HG03280 (cell line): ENCODE results near the gene WASHC4.
"Not testable (repeated sequence)": the region's sequence is repeated elsewhere in the genome, so short reads cannot be mapped to it uniquely, and the experiment has no call there.

Experiments
- ATAC-seq: cut with Tn5 transposase; IDR thresholded peaks from one replicate; pipeline ENCODE4 v1.9.1; 2021; ENCODE audit warnings: mild to moderate bottlenecking, moderate library complexity; ENCODE audit not compliant: unreplicated experiment

Gene WASHC4

DNA sequence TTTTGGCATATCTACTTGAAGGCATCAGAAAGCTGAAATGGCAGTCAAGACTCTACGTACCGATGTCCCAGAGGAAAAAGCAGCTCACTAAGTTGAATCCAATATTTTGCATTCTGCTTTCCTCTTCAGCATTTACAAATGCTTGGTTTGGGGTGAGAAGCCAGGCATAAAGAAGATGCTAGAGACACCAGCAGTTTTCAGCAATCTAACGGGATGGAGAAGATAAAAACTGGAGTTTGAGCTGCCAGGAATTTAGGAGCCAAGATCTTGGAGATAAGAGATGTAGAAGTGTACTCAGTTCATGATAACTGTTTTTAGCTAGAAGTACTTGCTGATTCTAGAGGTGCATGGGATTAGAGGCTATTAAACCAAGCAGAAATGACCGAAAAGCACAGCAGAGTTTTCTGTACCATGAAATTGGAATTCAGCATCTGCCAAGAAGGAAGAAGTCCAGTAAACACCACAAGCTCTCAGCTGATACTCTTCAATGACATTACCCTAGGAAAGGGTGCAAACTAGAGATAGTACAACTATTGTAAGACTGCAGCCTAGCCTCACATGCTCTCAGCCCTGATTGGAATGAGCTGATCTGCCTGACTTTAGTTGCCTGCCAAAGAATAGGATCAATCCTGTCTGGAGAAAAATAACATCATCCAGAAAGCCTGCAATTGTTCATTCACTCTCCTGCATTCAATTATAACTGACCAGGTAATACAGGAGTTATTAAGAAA lies 15.9 kb upstream of the WASHC4 start:
- no peak for ATAC-seq

DNA sequence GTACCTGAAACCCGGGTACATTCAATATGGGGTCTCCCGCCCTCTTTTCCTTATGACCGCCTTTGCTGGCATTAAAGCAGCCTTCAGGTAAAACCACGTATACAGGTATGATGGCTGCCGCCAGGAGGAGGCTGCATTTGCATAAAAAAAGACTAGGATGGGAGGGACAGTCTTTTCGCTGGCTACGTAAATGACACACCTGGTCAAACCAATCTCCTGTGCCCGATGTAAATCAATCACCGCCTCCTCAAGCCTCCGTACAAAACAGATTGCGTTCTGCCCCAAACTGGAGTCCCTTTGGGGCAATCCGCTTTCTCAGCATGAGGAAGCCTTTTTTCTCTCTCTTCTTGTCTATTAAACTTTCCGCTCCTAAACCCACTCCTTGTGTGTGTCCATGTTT lies 15.2 kb upstream of the WASHC4 start:
- ATAC-seq: no peak

DNA sequence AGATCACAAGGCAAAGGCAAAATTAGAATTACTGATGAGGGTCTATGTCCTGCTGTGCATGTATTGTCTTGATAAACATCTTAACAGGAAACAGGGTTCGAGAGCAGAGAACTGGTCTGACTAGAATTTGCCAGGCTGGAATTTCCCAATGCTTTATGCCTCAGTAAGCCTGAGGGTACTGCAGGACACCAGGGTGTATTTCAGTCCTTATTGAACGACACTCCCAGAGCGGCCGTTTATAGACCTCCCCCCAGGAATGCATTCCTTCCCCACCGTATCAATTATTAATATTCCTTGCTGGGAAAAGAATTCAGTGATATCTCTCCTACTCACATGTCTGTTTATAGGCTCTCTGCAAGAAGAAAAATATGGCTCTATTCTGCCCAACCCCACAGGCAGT lies 12.2 kb upstream of the WASHC4 start:
- not testable (repeated sequence) for ATAC-seq

DNA sequence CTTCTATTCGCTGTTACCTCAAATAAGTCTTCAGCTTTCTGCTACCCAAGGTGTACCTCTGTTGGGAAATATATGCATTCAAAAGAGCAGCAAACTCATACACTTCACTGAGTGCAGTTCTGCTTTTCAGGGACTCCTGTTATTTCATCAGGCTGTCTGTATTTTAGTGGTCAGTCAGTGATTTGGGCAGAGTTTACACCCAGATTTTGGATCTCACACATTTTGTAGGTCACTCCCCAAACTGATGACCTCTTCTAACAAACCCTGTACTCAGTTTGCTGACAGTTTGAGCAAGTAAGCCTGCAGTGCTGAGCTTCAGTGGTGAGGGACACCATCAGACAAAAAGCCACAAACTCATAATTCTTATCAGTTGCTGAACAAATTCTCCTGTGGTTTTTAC lies 8.2 kb upstream of the WASHC4 start:
- no peak for ATAC-seq

DNA sequence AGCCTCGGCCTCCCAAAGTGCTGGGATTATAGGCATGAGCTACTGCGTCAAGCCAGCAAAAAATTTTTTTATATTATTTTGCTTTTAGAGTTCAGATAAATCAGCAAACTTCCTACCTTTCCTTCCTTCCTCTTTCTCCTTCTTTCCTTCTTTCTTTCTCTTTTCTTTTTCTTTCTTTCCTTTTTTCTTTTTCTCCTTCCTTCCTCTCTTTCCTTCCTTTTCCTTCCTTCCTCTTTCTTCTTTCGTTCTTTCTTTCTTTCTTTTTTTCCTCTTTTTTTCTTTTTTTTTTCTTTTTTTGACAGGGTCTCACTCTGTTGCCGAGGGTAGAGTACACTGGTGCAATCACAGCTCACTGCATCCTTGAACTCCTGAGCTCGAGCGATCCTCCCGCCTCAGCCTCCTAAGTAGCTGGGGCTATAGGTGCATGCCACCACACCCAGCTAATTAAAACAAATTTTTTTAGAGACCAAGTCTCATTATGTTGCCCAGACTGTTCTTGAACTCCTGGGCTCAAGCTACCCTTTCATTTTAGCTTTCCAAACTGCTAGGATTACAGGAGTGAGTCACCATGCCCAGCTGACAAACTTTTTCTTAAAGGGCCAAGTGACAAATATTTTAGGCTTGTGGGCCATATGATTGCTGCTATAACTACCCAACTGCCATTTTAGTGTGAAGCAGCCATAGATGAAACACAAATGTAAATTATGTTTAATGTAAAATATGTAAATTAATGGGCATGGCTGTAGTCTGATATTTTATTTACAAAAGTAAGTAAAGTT lies 7.1 kb upstream of the WASHC4 start:
- ATAC-seq: no peak

- ATAC-seq: no peak
Observed at GRCh38 chr12:105100998-105101397, 6.5 kb upstream of the WASHC4 start.

- ATAC-seq: no peak
Observed at GRCh38 chr12:105102673-105103072, 4.9 kb upstream of the WASHC4 start.

- no peak for ATAC-seq
Observed at GRCh38 chr12:105104762-105105161, 2.8 kb upstream of the WASHC4 start.

DNA sequence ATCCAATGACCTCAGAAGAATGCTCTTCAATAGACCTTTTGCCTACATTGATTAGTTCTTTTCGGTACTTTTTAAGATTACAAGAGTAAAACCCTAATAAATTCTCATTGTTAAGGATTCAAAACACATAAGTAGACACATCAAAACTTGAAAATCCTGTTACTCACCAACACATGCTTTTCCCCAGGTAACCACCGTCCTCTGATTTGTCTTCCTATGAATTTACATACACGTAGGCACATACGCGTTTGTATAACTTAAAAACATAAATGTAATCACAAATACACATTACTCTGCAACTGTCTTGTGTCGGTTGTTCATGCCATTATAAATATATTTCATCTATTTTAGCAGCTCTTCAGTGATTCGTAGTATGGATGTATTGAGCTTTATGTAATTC lies 910 bp upstream of the WASHC4 start:
- no peak for ATAC-seq

- peak; percentile 14 for ATAC-seq
Observed at GRCh38 chr12:105107171-105107493, 399 bp upstream of the WASHC4 start.

- ATAC-seq: no peak
Observed at GRCh38 chr12:105109465-105110212, 2.1 kb downstream of the WASHC4 start.

DNA sequence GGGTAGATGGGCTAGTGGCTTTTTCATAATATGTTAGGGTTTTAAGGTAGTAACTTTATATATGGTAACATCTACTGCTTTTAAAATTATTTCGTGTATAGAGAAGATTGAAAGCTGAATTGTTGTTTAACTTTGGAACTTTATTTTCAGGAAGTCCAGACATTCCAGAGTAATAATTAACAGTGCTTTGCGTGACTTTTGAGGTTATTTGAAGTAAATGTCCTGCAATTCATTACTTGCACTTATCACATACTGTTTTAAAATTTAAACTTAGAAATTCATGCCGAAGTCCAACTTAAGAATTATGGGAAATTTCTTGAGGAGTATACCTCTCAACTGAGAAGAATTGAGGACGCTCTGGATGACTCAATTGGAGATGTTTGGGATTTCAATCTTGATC lies 3.3 kb downstream of the WASHC4 start:
- ATAC-seq: no peak

GRCh38 chr12:105113094-105113493 lies 5.6 kb downstream of the WASHC4 start:
- ATAC-seq: no peak

DNA sequence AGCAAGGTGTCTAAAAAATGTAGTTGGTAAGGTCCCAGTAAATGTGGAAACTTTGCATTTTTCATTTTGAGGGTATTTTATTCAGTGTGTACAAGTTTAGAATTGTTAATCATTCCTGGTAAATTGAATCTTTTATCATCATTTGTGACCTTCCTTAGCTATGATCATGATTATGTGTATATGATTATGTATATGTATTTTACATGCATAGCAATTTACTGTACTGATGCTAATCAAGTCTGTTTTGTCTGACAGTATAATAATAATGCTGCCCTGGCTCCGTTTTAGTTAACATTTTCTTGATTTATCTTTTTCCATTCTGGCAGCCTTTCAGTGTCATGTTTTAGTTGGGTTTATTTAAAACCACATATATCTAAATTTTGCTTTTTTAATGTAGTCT lies 9.4 kb downstream of the WASHC4 start:
- ATAC-seq: no peak

GRCh38 chr12:105120551-105120950 lies 13.0 kb downstream of the WASHC4 start:
- no peak for ATAC-seq

DNA sequence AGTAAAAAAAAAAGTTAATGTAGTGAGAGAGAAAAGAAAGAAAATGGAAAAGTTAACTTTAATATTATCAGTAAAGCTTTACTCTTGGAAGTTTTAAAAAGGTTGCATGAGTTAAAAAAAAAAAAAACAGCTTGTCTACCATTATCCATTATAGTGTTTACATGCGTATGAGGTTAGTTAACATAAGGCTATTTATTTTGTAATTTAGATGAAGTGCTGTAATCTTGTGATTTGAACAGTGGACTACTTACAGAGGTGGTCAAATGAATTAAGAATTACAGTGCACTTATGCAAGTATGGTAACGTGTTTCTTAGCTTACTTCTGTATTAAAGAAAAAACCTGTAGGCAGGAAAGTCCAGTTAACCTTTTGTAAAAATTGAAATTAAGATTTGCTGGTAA lies 30.7 kb downstream of the WASHC4 start:
- no peak for ATAC-seq

DNA sequence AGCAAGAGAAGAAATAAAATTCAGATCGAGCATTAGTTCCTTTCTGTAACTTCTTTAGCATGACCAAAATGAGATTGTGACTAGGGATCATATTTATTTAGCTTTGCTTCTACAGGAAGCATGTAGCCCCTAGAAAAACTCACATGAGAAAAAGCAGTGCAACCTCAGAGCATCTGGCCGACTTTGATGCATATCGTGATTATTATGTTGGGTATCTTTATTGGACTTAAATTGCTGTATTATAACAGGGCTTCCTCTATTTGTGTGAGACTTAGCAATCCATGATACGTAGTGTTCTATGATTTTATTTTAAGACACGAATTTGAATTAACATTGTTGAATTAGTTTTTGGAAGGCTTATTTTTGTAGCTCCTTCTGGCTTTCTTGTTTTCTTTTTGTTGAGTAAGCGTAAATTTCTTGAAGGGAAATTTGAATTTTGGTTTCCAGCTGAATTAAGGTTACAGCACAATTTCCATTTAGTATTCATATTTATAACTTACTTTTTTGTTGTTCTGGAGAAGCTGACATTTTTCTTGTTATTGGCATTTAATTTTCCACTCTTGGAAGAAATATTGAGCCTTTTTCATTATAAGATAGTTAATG lies 33.9 kb downstream of the WASHC4 start:
- ATAC-seq: no peak

DNA sequence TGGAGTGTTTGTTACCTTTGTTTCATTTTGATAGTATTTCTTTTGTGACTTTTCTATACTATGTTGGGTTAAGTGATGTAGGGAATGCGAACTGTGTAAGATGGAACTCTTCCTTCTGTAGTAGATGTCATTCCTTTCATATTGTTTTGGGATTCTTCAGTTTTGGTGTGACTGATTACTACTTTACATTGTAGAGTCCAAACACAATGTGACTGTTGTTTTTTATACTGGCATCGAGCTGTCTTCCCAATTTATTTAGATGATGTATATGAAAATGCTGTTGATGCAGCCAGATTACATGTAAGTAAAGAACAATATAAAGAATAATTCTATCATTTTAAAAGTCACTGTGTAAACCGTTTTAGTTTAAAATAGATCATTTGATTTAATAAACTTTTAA lies 34.7 kb downstream of the WASHC4 start:
- ATAC-seq: no peak

GRCh38 chr12:105156260-105156659 lies 48.7 kb downstream of the WASHC4 start:
- ATAC-seq: no peak

DNA sequence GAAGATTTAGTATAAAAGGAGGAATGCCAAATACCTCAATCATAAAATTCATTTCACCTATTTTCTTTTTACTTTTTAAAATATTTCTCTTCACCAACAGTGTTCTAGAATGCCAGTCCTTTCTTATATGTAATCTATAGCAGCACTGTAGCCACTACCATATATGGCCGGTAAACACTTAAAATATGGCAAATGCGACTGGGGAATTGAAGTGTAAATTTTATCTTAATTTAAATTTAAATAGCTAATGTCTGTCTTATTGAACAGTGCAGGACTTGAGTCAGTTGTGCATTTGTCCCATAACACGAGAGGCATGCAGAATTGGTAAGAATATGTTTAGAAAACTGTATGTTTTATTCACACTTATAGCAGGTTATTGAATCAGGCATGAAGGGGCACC lies 50.1 kb downstream of the WASHC4 start:
- no peak for ATAC-seq

DNA sequence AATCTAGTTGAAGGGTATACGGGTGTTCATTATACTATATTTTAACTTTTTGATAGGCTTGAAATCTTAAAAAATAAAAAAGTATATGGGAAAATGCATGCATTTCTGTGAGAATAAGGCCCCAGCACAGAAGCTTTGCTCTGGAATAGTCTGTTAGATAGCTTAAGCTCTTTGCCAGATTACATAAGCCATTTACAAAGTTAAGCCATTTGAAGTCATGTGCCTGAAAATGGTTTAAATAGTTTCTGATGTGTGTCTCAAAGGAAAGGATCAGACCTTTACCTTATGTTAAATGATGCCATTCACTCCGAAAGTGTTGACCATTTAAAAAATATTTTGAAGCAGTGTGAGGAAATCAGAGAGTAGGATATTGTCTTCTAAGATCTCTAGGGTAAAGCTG lies 51.3 kb downstream of the WASHC4 start:
- ATAC-seq: no peak

DNA sequence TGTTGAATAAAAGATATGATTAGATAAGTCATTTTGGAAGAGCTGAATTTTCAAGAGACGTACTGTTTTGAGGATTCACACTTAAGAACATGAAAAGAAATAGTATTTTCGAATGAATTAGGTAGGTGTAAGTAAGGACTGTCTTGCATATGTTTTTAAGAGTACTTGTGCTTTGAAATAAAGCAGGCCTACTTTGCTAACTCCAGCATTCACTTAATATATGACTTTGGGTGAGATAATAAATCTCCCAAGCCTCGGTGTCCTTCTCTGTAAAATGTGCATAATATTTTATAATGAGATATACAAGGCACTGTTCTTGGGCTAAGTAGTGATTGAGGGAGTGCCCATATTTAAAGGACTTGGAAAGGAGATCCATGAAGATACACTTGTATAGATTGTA lies 54.6 kb downstream of the WASHC4 start:
- ATAC-seq: no peak
